ENCODE measurements around the gene NRXN3.

NRXN3 gene

GRCh38 chr14:79480212-79480611 lies 1310.0 kb downstream of the NRXN3 start:
- no peak for DNase-seq (ENCODE audit: low spot score)

DNA sequence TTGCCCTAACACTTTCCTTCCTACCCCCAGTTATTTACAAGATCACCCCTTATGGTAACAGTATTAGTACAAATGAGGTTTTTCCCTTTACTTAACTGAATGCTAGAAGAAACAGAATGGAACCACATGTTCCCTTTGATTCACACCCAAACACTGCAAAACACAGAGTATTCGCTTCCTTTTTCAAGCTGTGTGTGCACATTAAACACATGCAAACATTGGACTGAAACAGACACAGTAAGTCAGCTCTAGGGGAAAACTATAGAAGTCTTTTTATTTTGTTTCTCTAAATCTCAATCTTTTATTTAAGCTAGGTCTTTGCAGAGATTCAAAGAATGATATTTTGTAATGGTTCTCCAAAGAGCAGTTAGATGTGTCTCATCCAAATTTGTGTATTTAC lies 1312.7 kb downstream of the NRXN3 start:
- DNase-seq (ENCODE audit: low spot score): no peak

DNA sequence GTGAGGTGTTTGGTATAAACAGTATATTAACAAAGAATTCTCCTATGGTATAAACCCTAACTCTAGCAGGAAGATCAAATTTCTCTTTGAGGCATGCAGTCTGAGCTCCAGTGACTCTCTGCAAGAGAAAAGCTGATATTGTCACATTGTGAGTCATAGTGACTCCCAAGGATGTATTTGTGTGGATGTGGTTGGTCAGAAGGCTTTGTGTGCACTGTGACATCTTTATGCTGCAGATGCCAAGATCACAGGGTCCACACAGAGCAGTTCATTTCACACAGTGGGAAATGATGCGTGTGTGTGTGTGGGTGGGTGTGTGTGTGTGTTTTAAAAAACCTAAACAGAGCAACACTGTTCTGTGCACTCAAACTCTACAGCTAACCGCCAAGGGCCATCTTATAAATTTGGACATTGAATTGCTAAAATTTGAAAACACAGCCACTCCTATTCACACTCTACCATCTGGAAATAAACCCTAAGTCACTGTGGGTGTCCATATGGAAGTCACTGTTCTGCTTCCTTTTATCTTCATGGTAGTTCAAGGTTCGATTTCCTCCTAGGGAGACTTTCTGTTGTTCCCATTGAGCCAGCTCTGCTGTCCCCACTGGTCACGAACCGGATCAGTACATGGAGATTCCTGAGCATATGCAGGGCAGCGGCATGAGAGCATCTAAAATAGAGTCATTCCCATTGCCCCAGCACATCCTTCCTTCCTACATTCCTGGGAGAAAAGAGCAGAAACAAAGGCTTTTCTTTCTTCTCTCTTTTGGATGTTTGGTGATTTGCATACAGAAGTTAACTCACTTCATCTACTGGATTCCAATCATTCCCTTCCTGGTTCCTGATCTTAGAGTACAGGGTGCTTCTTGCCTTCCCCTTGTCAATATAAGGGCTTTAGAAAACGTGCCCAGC lies 1313.6 kb downstream of the NRXN3 start:
- no peak for DNase-seq (ENCODE audit: low spot score)

GRCh38 chr14:79487632-79488031 lies 1317.5 kb downstream of the NRXN3 start:
- no peak for DNase-seq (ENCODE audit: low spot score)

DNA sequence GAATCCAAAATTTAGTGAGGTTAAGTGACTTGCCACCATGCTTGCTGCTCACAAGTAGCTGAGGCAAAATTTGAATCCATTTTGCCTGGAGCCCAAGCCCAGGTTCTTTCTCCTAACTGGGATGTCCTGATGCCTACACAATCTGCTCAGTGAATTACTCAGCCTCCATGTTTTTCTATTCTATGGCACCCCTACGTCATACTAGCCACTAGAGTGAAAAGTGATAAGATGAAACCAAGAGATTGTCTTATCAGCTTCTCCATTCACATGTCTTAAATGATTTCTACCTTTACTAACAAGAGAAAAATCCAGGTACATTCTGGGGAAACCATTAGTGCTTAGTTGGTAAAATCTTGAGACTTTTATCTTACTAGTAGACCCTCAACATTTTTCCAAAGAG lies 1321.0 kb downstream of the NRXN3 start:
- no peak for DNase-seq (ENCODE audit: low spot score)

- DNase-seq (ENCODE audit: low spot score): no peak
These were observed 1323.0 kb downstream of the NRXN3 start for GRCh38 chr14:79493081-79493645.

- no peak for DNase-seq (ENCODE audit: low spot score)
These were observed 1326.5 kb downstream of the NRXN3 start for GRCh38 chr14:79496701-79497100.

GRCh38 chr14:79500489-79500888 lies 1330.3 kb downstream of the NRXN3 start:
- DNase-seq (ENCODE audit: low spot score): no peak

GRCh38 chr14:79502136-79502750 lies 1332.1 kb downstream of the NRXN3 start:
- DNase-seq (ENCODE audit: low spot score): no peak

GRCh38 chr14:79502751-79503148 lies 1332.6 kb downstream of the NRXN3 start:
- DNase-seq (ENCODE audit: low spot score): no peak

DNA sequence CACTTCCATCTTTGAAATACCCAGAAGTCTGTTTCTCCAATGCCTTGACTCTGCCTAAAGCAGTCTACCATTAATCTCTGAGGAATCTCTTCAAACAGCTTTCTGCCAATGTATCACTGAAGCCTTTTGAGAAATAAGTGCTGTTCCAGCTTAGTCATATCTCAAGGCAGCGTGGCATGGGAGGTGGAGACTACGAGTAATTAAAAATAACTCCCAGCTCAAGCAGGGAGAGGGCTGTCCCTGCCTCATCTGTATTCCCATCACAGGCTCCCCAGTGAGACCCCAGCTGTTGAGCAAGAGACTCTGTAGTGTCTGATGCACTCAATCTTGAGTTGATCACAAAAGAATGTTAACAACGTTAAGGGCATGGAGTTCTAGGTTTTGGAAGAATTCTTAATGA lies 1340.5 kb downstream of the NRXN3 start:
- DNase-seq (ENCODE audit: low spot score): no peak

GRCh38 chr14:79511146-79511545 lies 1341.0 kb downstream of the NRXN3 start:
- no peak for DNase-seq (ENCODE audit: low spot score)

GRCh38 chr14:79513446-79513845 lies 1343.3 kb downstream of the NRXN3 start:
- no peak for DNase-seq (ENCODE audit: low spot score)

GRCh38 chr14:79514700-79515099 lies 1344.5 kb downstream of the NRXN3 start:
- DNase-seq (ENCODE audit: low spot score): no peak

GRCh38 chr14:79515158-79515557 lies 1345.0 kb downstream of the NRXN3 start:
- no peak for DNase-seq (ENCODE audit: low spot score)

GRCh38 chr14:79516009-79516408 lies 1345.8 kb downstream of the NRXN3 start:
- DNase-seq (ENCODE audit: low spot score): no peak

GRCh38 chr14:79525416-79525815 lies 1355.2 kb downstream of the NRXN3 start:
- no peak for DNase-seq (ENCODE audit: low spot score)

- no peak for DNase-seq (ENCODE audit: low spot score)
These were observed 1358.7 kb downstream of the NRXN3 start for GRCh38 chr14:79528828-79529416.

- DNase-seq (ENCODE audit: low spot score): no peak
These were observed 1360.4 kb downstream of the NRXN3 start for GRCh38 chr14:79530555-79530954.

DNA sequence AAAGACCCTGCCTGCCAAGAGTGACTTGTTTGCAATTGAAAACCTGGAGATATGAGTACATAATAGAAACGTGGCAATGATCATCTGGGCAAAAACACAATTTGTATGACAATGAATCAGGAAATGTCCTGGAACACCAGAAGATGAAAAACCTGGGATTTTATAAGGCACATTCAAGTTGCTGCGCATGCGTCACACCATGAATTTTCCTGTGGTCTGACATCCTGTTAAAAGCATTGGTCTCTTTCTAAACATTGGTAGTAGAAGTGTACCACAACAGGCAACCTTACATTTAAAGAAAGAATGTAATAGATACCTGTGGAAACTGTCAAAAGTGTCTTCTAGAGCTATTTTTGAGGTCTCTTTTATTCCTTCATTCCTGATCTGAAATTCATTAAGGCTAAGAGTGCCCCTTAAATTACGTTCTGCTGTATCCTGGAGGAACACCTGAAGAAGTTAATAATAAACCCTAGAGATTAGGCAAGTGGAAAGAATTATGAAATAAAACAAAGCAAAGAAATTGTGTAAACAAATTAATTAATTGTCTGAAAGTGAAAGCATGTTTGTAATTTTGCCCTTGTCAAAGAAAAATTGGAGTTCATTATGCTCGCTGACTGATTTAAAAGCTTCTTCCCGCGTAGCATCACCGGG lies 1364.7 kb downstream of the NRXN3 start:
- DNase-seq (ENCODE audit: low spot score): no peak

- no peak for DNase-seq (ENCODE audit: low spot score)
These were observed 1370.2 kb downstream of the NRXN3 start for GRCh38 chr14:79540394-79540793.

GRCh38 chr14:79542121-79542520 lies 1371.9 kb downstream of the NRXN3 start:
- DNase-seq (ENCODE audit: low spot score): no peak
